Astrocyte (in vitro differentiated cells and primary cell): Measurements from ENCODE around the gene MAML2. TPM values are rescaled to one million over a fixed set of nuclear protein-coding genes. Genes with fewer than 3 reads are reported as not detected.

Source experiments
- DNase-seq: peaks from one replicate; pipeline ENCODE4 v3.0.0-alpha.2; 2010; ENCODE audit warnings: low read depth
- FAIRE-seq: peaks from 2 replicates; lab custom pipeline; 2011; peaks lifted over from hg19 to GRCh38; lab: Jason Lieb, UNC
- H2AFZ ChIP-seq: 2 replicates; pipeline ENCODE4 v1.6.0; 2012; ENCODE audit warnings: low read depth, low read length, inconsistent platforms
- H3K27ac ChIP-seq: 2 replicates; pipeline ENCODE4 v1.5.1; 2011; ENCODE audit warnings: low read depth, low read length, inconsistent platforms
- H3K27me3 ChIP-seq: 2 replicates; pipeline ENCODE4 v1.6.0; 2011; ENCODE audit warnings: low read length, inconsistent platforms; ENCODE audit not compliant: insufficient read depth
- H3K36me3 ChIP-seq: 2 replicates; pipeline ENCODE4 v1.5.1; 2011; ENCODE audit warnings: low read length, inconsistent platforms; ENCODE audit not compliant: insufficient read depth
- H3K4me1 ChIP-seq: 2 replicates; pipeline ENCODE4 v1.5.1; 2011; ENCODE audit warnings: low read length, inconsistent platforms; ENCODE audit not compliant: insufficient read depth
- H3K4me2 ChIP-seq: 2 replicates; pipeline ENCODE4 v1.6.0; 2012; ENCODE audit warnings: low read length, inconsistent platforms
- H3K4me3 ChIP-seq: 2 replicates; pipeline ENCODE4 v1.5.1; 2011; ENCODE audit warnings: low read depth, mild to moderate bottlenecking, low read length, inconsistent platforms; ENCODE audit not compliant: insufficient read depth
- H3K79me2 ChIP-seq: 2 replicates; pipeline ENCODE4 v1.6.0; 2012; ENCODE audit warnings: mild to moderate bottlenecking, low read length, inconsistent platforms; ENCODE audit not compliant: insufficient read depth
- H3K9ac ChIP-seq: 2 replicates; pipeline ENCODE4 v1.6.0; 2012; ENCODE audit warnings: mild to moderate bottlenecking, low read length, inconsistent platforms
- H3K9me3 ChIP-seq: 2 replicates; pipeline ENCODE4 v1.5.1; 2012; ENCODE audit warnings: low read depth, mild to moderate bottlenecking, low read length, inconsistent platforms; ENCODE audit not compliant: insufficient read depth
- H4K20me1 ChIP-seq: 2 replicates; pipeline ENCODE4 v1.6.0; 2012; ENCODE audit warnings: low read length, inconsistent platforms; ENCODE audit not compliant: insufficient read depth
- H3K27ac Mint-ChIP-seq: one replicate; pipeline ENCODE4 v1.8.0; 2021; ENCODE audit warnings: mild to moderate bottlenecking, mixed read lengths; ENCODE audit not compliant: unreplicated experiment
- H3K27me3 Mint-ChIP-seq: one replicate; pipeline ENCODE4 v1.8.0; 2021; ENCODE audit warnings: low read depth, mixed read lengths; ENCODE audit not compliant: unreplicated experiment
- H3K36me3 Mint-ChIP-seq: one replicate; pipeline ENCODE4 v1.8.0; 2021; ENCODE audit warnings: low read depth, mixed read lengths; ENCODE audit not compliant: unreplicated experiment
- H3K4me1 Mint-ChIP-seq: one replicate; pipeline ENCODE4 v1.8.0; 2021; ENCODE audit warnings: low read depth, mixed read lengths; ENCODE audit not compliant: unreplicated experiment
- H3K4me3 Mint-ChIP-seq: one replicate; pipeline ENCODE4 v1.8.0; 2021; ENCODE audit warnings: mild to moderate bottlenecking, moderate library complexity, mixed read lengths; ENCODE audit not compliant: unreplicated experiment
- H3K9me3 Mint-ChIP-seq: one replicate; pipeline ENCODE4 v1.8.0; 2021; ENCODE audit warnings: mild to moderate bottlenecking, mixed read lengths; ENCODE audit not compliant: unreplicated experiment
- CTCF ChIP-seq: IDR thresholded peaks from 2 replicates; pipeline ENCODE4 v1.5.1; 2011; ENCODE audit warnings: low read depth, mild to moderate bottlenecking, inconsistent platforms, low read length, moderate library complexity; ENCODE audit not compliant: insufficient read depth
- EZH2 ChIP-seq: IDR thresholded peaks from 2 replicates; pipeline ENCODE4 v1.6.1; 2012; ENCODE audit warnings: mild to moderate bottlenecking, low read length, inconsistent platforms; ENCODE audit not compliant: insufficient read depth
- total RNA-seq: library from RNA; stranded (reverse); gene quantifications from 2 replicates; pipeline ENCODE4 v1.2.1, GENCODE V29; 2021

The MAML2 gene
- total RNA-seq, 1 donor from 2014 or later: 27.4 TPM

GRCh38 chr11:96112192-96113128, 230.5 kb downstream of the MAML2 start:
- TF ChIP-seq EZH2: no peak
- no peak for TF ChIP-seq CTCF
- H3K4me1 Mint-ChIP-seq: peaks cover 24% of the 10 kb centered on the region
- Histone ChIP-seq H3K27me3 (no peaks in the 10 kb centered on the region), H3K9me3 (no peaks in the 10 kb centered on the region), H3K4me1 (peaks cover 12% of the 10 kb centered on the region), H3K9ac (peak overlapping the region; percentile 53), H3K36me3 (no peaks in the 10 kb centered on the region), H3K4me3 (no peak overlapping the region), H2AFZ (no peak overlapping the region), H4K20me1 (no peaks in the 10 kb centered on the region), H3K27ac (peak overlapping the region; percentile 52), H3K79me2 (peaks cover 16% of the 10 kb centered on the region), H3K4me2 (peak overlapping the region; percentile 52)
- FAIRE-seq: no peak
- DNase-seq: no peak
- no peaks in the 10 kb centered on the region for H3K36me3 Mint-ChIP-seq
- no peaks in the 10 kb centered on the region for H3K27me3 Mint-ChIP-seq
- H3K4me3 Mint-ChIP-seq: no peak overlapping the region
- no peaks in the 10 kb centered on the region for H3K9me3 Mint-ChIP-seq
- H3K27ac Mint-ChIP-seq: no peak overlapping the region

- Mint-ChIP-seq H3K27ac (no peak overlapping the region), H3K36me3 (no peaks in the 10 kb centered on the region), H3K4me3 (no peak overlapping the region), H3K9me3 (no peaks in the 10 kb centered on the region), H3K27me3 (no peaks in the 10 kb centered on the region), H3K4me1 (peaks cover 24% of the 10 kb centered on the region)
- DNase-seq: no peak
- no peak overlapping the region for H3K27ac ChIP-seq
- no peaks in the 10 kb centered on the region for H3K36me3 ChIP-seq
- H3K9me3 ChIP-seq: no peaks in the 10 kb centered on the region
- H3K4me3 ChIP-seq: no peak overlapping the region
- H3K27me3 ChIP-seq: no peaks in the 10 kb centered on the region
- H3K4me2 ChIP-seq: no peak overlapping the region
- no peak overlapping the region for H3K9ac ChIP-seq
- no peak for FAIRE-seq
- no peak for TF ChIP-seq EZH2
- TF ChIP-seq CTCF: no peak
- H4K20me1 ChIP-seq: no peaks in the 10 kb centered on the region
- H3K79me2 ChIP-seq: peaks cover 16% of the 10 kb centered on the region
- no peak overlapping the region for H2AFZ ChIP-seq
- peaks cover 12% of the 10 kb centered on the region for H3K4me1 ChIP-seq
Measured at GRCh38 chr11:96111308-96111707, 231.7 kb downstream of the MAML2 start.

GRCh38 chr11:96110302-96110701, 232.7 kb downstream of the MAML2 start:
- H3K36me3 Mint-ChIP-seq: no peaks in the 10 kb centered on the region
- H3K9me3 Mint-ChIP-seq: no peaks in the 10 kb centered on the region

More at GRCh38 chr11:96110302-96110701, 232.7 kb downstream of the MAML2 start:
- no peak for DNase-seq
- H3K9me3 ChIP-seq: no peaks in the 10 kb centered on the region
- H3K9ac ChIP-seq: no peak overlapping the region
- H3K4me1 ChIP-seq: peaks cover 14% of the 10 kb centered on the region
- H3K79me2 ChIP-seq: peaks cover 10% of the 10 kb centered on the region
- no peaks in the 10 kb centered on the region for H4K20me1 ChIP-seq
- no peaks in the 10 kb centered on the region for H3K27me3 ChIP-seq
- H3K4me1 Mint-ChIP-seq: peaks cover 20% of the 10 kb centered on the region
- H3K4me2 ChIP-seq: no peak overlapping the region
- no peak overlapping the region for H3K4me3 Mint-ChIP-seq
- no peak overlapping the region for H3K27ac Mint-ChIP-seq
- no peak overlapping the region for H3K4me3 ChIP-seq
- TF ChIP-seq CTCF (no peak), EZH2 (no peak)
- no peak for FAIRE-seq
- H2AFZ ChIP-seq: no peak overlapping the region
- H3K36me3 ChIP-seq: no peaks in the 10 kb centered on the region
- no peaks in the 10 kb centered on the region for H3K27me3 Mint-ChIP-seq
- no peak overlapping the region for H3K27ac ChIP-seq
